GM18858 (cell line): Measurements from ENCODE around the gene CROCC2.

Experiments used
- ATAC-seq: cut with Tn5 transposase; IDR thresholded peaks from one replicate; pipeline ENCODE4 v1.9.1; 2021; ENCODE audit not compliant: unreplicated experiment

CROCC2 gene

DNA sequence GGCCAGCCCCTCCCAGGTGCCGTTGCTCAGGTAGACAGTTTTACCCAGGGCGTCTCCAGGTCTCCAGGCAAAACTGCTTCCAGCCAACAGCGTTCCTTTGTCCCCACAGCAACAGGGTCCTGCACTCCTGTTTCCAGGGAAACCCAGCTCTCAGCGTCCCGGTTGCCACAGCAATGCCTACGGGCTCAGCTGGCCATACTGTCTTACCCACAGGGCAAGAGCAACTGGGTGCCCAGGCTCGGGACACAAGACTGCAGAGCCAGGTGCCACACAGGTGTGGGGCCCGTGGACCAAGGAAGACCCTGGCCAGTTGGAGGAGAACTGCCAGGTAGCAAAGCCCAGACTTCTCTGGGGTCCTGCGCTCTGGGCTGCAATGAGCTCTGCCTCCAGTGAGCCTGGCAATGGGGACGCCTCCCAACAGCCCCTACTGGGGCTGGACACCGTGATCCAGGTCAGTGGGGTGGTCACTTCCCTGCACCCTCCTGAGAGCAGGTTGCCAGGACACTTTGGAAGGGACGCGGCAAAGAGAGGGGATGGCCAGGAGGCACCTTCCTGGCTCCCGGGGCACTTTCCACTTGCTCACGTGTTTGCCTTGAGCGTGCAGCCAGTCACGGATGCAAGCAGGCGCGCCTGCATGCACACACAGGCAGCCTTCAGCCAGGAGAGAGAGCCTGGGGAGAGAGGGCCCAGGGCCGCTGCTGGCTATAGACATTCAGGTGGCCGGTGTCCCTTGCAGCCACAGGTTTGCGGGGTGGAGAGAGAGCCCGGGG, at the start of gene CROCC2:
Gene CROCC2, plus strand, starts transcription at position 196 of the 770 bp plus-strand sequence. Its CDS starts 178 bp downstream, at position 374.
- no peak for ATAC-seq

DNA sequence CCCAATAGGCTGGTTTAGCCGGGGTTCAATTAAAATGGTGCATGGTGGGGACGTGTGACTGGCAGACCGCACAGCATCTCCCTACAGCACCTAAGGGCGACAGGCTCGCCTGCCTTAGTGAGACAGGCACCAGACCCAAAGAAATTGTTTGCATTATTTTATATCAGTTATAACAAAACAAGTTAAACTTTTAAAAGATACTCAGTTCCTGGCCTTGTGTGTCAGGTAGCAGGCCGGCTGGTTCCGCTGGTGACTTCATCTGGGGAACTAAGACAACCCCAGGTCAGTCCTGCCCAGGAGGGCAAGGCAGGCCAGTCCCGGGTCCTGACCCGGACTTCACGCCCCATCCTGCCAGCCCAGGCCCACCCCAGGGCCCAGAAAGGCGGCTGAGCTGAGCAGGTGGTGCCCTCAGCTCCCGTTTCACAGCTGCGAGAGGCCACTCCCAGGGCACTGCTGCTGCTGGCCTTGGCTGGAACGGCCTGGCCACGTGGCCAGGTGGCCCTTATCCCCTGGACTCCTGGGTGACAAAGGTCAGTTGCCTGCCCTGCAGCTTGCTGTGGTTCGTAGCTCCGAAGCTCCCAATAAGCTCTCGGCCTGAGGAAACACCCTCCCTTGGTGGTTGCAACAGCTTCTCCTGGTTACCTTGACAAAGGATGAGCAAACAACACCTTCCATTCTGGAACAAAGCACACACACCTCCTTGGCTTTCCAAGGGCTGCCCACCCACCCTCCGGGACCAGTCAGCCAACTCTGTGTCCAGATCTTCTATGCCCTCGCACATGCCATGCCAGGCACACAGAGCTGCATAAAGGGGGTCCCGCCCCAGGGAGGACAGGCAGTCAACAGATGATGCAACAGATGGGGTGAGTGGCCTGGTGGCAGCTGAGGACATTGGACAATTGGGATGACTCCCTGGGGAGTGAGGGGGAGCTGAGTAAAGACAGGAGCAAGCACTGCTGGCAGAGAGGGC, 48.8 kb upstream of the CROCC2 start:
- no peak for ATAC-seq

DNA sequence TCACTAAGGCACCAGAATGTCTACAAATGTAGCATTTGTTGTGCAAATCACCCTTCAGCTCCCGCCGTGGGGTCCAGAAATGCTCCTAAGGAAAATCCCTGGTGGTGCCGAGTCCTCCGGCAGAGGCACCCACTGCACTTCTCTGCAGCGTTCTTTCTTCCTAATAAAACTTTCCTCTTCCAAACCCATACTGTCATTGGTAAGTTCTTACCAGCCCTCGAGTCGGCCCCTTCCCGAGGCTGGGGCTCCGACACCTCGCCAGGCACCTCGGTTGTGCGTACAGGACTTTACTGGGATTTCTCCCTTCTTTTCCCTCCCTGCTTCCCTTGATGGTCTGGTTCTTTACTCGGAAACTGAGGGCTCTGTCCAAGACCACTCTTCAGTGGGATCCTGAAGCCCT, 47.8 kb upstream of the CROCC2 start:
- ATAC-seq: no peak

DNA sequence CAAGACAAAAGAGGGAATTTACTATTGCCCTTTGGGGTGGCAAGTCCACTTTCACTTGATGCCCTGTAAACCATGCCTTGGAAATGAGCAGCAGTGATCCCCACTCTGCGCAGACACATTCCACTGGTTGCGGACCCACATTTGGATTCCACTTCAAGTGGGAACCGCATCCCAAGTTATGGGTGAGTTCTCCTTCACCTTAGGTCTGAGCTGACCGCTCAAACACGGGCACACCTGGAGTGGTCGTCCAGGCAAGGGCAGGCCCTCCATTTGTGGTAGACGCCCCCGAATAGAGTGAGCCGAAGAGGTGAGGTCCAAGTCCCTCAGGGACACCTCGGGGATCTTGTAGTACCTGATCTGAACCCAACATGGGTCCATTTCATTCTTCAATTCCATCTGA, 47.3 kb upstream of the CROCC2 start:
- ATAC-seq: no peak

DNA sequence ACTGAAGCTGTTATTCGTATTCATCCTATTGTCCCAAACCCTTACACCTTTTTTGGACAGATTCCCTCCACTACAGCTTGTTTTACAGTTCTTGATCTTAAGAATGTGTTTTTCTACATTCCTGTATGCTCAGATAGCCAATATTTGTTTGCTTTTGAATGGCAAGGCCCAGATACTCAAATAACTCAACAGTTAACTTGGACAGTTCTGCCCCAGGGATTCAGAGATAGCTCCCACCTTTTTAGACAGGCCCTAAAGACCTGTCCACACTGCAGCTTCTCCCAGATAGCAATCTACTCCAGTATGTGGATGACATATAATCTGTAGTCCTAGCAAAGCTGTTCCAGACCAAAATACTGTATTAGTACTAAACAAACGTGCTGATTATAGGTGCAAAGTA, 44.6 kb upstream of the CROCC2 start:
- no peak for ATAC-seq

DNA sequence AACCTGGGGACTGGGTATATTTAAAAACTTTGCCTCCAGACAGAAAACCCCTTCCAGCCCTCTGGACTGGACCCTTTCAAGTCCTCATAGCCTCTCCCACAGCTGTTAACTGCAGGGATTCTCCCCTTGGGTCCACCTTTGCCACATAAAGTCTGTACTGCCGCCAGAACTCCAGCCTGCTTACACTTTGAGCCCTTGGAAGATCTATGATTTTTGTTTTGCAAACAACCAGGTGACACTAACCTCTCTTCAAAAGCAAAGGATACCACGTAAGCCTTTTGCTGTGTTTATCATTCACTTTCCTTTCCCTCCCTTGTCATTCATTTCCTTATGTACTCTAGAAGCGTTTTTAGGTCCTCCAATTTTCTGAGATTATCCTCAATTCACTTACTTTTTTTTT, 41.7 kb upstream of the CROCC2 start:
- ATAC-seq: no peak

GRCh38 chr2:240865391-240865790, 40.7 kb upstream of the CROCC2 start:
- ATAC-seq: no peak

- ATAC-seq: no peak
Observed at GRCh38 chr2:240868286-240869108, 37.6 kb upstream of the CROCC2 start, which contains the start of gene AGXT. TSS of gene AGXT (plus strand) at chr2:240868824. CDS start at chr2:240868866, 42 bp downstream.

- ATAC-seq: no peak
Observed at GRCh38 chr2:240869109-240869955, 36.8 kb upstream of the CROCC2 start.

GRCh38 chr2:240869956-240870875, 35.9 kb upstream of the CROCC2 start:
- ATAC-seq: no peak

- ATAC-seq: no peak
Observed at GRCh38 chr2:240871071-240871958, 34.8 kb upstream of the CROCC2 start.

GRCh38 chr2:240872317-240873097, 33.6 kb upstream of the CROCC2 start:
- no peak for ATAC-seq

DNA sequence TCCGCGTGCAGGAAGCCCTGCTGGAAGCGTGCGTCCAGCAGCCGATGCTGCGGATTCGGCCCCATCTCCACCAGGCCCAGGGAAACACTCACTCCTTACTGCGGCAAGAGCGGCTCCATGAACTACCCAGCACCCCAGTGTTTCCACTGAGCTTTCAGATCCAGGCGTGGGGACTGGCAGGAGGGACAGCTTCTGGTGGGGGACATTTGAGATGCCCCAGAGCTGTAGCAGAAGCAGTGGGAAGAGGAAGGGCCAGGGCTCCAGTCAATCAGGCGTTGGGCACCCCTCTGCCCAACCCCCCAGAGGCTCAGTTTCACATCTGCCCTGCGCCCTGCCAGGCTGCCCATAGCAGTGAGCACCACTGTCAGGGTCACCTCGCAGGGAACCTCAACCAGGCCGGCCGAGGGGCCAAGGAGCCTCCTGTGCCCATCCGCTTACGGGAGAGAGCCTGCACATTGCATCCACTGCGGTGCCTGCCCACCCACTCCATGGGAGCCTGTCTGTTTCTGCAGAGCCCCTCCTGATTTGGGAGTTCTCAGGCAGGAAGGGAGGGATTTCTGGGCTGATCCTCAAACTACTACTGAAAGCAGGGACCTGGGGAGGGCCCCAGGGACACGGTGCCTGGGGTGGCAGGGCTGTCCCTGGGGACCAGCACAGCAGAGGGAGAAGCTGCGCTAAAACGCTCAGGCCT, 32.9 kb upstream of the CROCC2 start:
- ATAC-seq: no peak

- no peak for ATAC-seq
Observed at GRCh38 chr2:240873805-240874714, 32.1 kb upstream of the CROCC2 start.

DNA sequence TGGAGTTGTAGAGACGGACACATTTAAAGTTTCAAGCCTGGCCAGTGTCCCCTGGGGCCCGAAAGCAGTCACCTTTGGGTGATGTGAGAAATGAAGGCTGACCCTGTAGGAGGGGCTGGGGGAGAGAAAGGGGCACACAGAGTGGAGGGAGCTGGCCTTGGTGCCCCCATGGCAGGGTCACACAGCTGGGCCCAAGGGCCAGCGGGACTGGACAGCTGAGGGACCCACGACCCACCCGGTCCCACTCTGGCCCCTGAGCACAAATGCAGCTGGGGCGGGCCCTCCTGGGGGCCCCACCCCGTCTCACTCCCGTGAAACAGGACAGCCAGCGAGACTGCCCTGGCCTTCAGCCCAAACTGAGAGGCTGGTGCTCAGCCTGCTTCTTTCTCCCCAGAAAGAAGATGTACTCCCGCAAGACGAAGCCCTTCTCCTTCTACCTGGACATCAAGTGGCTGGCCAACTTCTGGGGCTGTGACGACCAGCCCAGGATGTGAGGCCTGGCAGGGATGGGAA, 31.4 kb upstream of the CROCC2 start:
- ATAC-seq: no peak
